HG03469 (cell line): ENCODE data around the gene EDNRA.

ENCODE experiments used
- ATAC-seq: cut with Tn5 transposase; IDR thresholded peaks from one replicate; pipeline ENCODE4 v1.9.1; 2021; ENCODE audit warnings: mild to moderate bottlenecking, moderate library complexity, moderate number of reproducible peaks; ENCODE audit not compliant: unreplicated experiment

The EDNRA gene

GRCh38 chr4:147586637-147587036, 105.7 kb downstream of the EDNRA start:
- peak; percentile 84 for ATAC-seq

GRCh38 chr4:147587041-147587440, 106.1 kb downstream of the EDNRA start:
- no peak for ATAC-seq

- ATAC-seq = no peak
Measured at GRCh38 chr4:147589586-147589985, 108.7 kb downstream of the EDNRA start.

GRCh38 chr4:147590249-147590920, 109.5 kb downstream of the EDNRA start:
- peak; percentile 39 for ATAC-seq

GRCh38 chr4:147591106-147591505, 110.2 kb downstream of the EDNRA start:
- ATAC-seq = no peak

- ATAC-seq = no peak
Measured at GRCh38 chr4:147594107-147594506, 113.2 kb downstream of the EDNRA start.
